Measurements from ENCODE around the gene CCNL2.
"Not testable (repeated sequence)": the region's sequence is repeated elsewhere in the genome, so short reads cannot be mapped to it uniquely, and the experiment has no call there.

GRCh38 chr1:1402901-1403392 lies 3.8 kb upstream of the CCNL2 start:
- not testable (repeated sequence) for TF ChIP-seq CTCF (IDR thresholded peaks at IDR 0.05 in 4 of 5, conservative IDR thresholded peaks at IDR 0.05 in 1 of 5); POLR2A (IDR thresholded peaks at IDR 0.05)
